ENCODE measurements around the gene UBE2J2. TPM values are rescaled to one million over a fixed set of nuclear protein-coding genes. Genes with fewer than 3 reads are reported as not detected.
A peak's percentile ranks its signal among the peaks of the same experiment; 100 is the strongest.

Gene UBE2J2
- total RNA-seq, 3 donors from 2014 or later (not counting 1 experiment from before 2014, with no cell fraction given): 66.0 to 84.2 (median 78.1) TPM

GRCh38 chr1:1210726-1211540 lies 62.7 kb downstream of the UBE2J2 start:
- ATAC-seq: no peak
- no peaks in the 10 kb centered on the region for H3K27me3 Mint-ChIP-seq (ENCODE audit: low read depth in 2 of 2)
- Histone ChIP-seq H3K4me3 (ENCODE audit: low read length) (no peak overlapping the region), H3K27ac (ENCODE audit: low read length) (no peak overlapping the region), H3K9me3 (ENCODE audit: control insufficient read depth, insufficient read depth, low read length) (no peaks in the 10 kb centered on the region), H3K27me3 (ENCODE audit: control insufficient read depth, insufficient read depth, low read length) (no peaks in the 10 kb centered on the region), H3K4me1 (ENCODE audit: control insufficient read depth, insufficient read depth, low read length) (peaks cover 99% of the 10 kb centered on the region), H3K36me3 (ENCODE audit: control insufficient read depth, insufficient read depth, low read length) (no peaks in the 10 kb centered on the region)
- H3K4me1 Mint-ChIP-seq: peaks cover 15 to 60% of the 10 kb centered on the region in 2 donors
- WGBS (ENCODE audit: insufficient coverage): 96% methylated on average over 30 of the region's 31 CpGs
- H3K4me3 Mint-ChIP-seq: peak overlapping the region; percentile 40
- TF ChIP-seq CTCF (IDR thresholded peaks at IDR 0.05): no peak
- peak overlapping the region; percentile 66 to 98 for H3K27ac Mint-ChIP-seq
- peak in 1 of 2 donors; percentile 17 for DNase-seq
- H3K9me3 Mint-ChIP-seq: no peaks in the 10 kb centered on the region
- H3K36me3 Mint-ChIP-seq: no peaks in the 10 kb centered on the region
- intact Hi-C loops (cut with micrococcal nuclease): no loop called here

- DNase-seq (peak; percentile 53 to 74), ATAC-seq (peak; percentile 2 to 11 (median 9))
- Mint-ChIP-seq H3K36me3 (no peaks in the 10 kb centered on the region), H3K27me3 (ENCODE audit: low read depth in 2 of 2) (no peaks in the 10 kb centered on the region), H3K27ac (peak overlapping the region; percentile 93 to 98), H3K9me3 (no peaks in the 10 kb centered on the region), H3K4me3 (peak overlapping the region; percentile 93), H3K4me1 (peaks cover 15 to 44% of the 10 kb centered on the region in 2 donors)
- Histone ChIP-seq H3K27me3 (ENCODE audit: control insufficient read depth, insufficient read depth, low read length) (no peaks in the 10 kb centered on the region), H3K36me3 (ENCODE audit: control insufficient read depth, insufficient read depth, low read length) (no peaks in the 10 kb centered on the region), H3K4me1 (ENCODE audit: control insufficient read depth, insufficient read depth, low read length) (peaks cover 95% of the 10 kb centered on the region), H3K4me3 (ENCODE audit: low read length) (peak overlapping the region; percentile 23), H3K27ac (ENCODE audit: low read length) (peak overlapping the region; percentile 85), H3K9me3 (ENCODE audit: control insufficient read depth, insufficient read depth, low read length) (no peaks in the 10 kb centered on the region)
- intact Hi-C loops (cut with micrococcal nuclease): loop anchor here (2.0 to 5.0 kb wide), 2 partner anchors 14 to 37 kb away; partner anchors contain the start of gene TTLL10
- TF ChIP-seq CTCF (IDR thresholded peaks at IDR 0.05): no peak
- 11% methylated on average over 38 of the region's 38 CpGs for WGBS (ENCODE audit: insufficient coverage)
These were observed 64.8 kb downstream of the UBE2J2 start for GRCh38 chr1:1208713-1209433.

- TF ChIP-seq CTCF (IDR thresholded peaks at IDR 0.05): no peak
- Mint-ChIP-seq H3K4me3 (peak overlapping the region; percentile 93), H3K4me1 (peaks cover 15 to 38% of the 10 kb centered on the region in 2 donors), H3K27ac (peak overlapping the region; percentile 93 to 98), H3K9me3 (no peaks in the 10 kb centered on the region), H3K36me3 (no peaks in the 10 kb centered on the region), H3K27me3 (ENCODE audit: low read depth in 2 of 2) (no peaks in the 10 kb centered on the region)
- Histone ChIP-seq H3K36me3 (ENCODE audit: control insufficient read depth, insufficient read depth, low read length) (no peaks in the 10 kb centered on the region), H3K4me1 (ENCODE audit: control insufficient read depth, insufficient read depth, low read length) (peaks cover 81% of the 10 kb centered on the region), H3K27ac (ENCODE audit: low read length) (peak overlapping the region; percentile 46), H3K4me3 (ENCODE audit: low read length) (no peak overlapping the region), H3K27me3 (ENCODE audit: control insufficient read depth, insufficient read depth, low read length) (no peaks in the 10 kb centered on the region), H3K9me3 (ENCODE audit: control insufficient read depth, insufficient read depth, low read length) (no peaks in the 10 kb centered on the region)
- intact Hi-C loops (cut with micrococcal nuclease): loop anchor here (5.0 kb wide), 1 partner anchor 35 kb away; the partner anchor contains the start of gene TTLL10
- DNase-seq (no peak), ATAC-seq (no peak)
- 51% methylated on average over 11 of the region's 11 CpGs for WGBS (ENCODE audit: insufficient coverage)
These were observed 66.1 kb downstream of the UBE2J2 start for GRCh38 chr1:1207571-1207892.

Data from natural killer cell (primary cell).